ENCODE measurements around the gene NOX3. TPM values are rescaled to one million over a fixed set of nuclear protein-coding genes. Genes with fewer than 3 reads are reported as not detected.

Gene NOX3
- total RNA-seq, 6 donors from 2014 or later, result not detected

DNA sequence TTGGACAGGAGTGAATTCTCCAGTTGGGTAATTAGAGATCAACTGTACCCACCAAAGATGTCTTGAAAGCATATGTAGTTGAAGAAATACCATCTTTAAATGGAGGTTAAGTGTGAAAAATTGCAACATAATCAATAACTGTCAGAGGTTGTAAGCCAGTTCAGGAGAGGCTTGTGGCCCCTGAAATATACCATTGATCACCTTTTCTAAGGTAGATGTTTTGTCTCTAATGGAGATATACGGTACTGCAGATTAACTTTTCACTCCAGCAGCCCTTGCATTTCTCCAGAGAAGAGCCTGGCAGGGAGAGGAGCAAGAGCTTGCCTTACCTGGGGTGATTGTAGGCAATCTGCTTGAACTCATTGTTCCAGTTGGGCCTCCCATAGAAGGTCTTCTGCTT, 48.8 kb downstream of the NOX3 start:
- TF ChIP-seq POLR2A (IDR thresholded peaks at IDR 0.05) (no peak), POLR2AphosphoS5 (IDR thresholded peaks at IDR 0.05) (no peak), EP300 (IDR thresholded peaks at IDR 0.05) (no peak), CTCF (IDR thresholded peaks at IDR 0.05) (no peak)
- Histone ChIP-seq H3K27ac (no peak overlapping the region), H3K4me1 (no peaks in the 10 kb centered on the region), H3K9me3 (no peaks in the 10 kb centered on the region), H3K36me3 (no peaks in the 10 kb centered on the region), H3K4me3 (no peak overlapping the region), H3K27me3 (no peaks in the 10 kb centered on the region)
- 72 to 88% methylated on average over 1 of the region's 1 CpG for WGBS, 2 donors
- DNase-seq (no peak), ATAC-seq (ENCODE audit: low FRiP score in 2 of 2) (no peak)

DNA sequence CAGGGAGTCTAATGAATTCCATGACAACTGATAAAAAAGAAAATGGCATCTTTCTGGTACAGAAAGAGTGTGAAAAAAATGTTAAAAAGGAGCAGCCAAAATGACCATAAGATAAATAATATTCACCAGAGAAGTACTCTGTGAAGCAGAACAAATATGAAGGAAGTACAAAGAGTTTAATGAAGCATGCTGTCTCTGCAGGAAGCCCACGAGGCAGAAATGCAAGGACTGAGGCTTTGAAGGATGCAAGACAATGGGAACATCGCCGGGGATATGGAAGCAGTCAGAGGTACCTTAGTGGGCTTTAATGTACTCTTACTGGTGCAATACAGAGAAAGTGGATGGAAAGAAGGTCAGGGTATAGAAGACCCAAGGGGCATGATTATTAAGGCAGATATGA, 50.7 kb downstream of the NOX3 start:
- ATAC-seq (ENCODE audit: low FRiP score in 2 of 2) (no peak), DNase-seq (no peak)
- no peak overlapping the region for H3K27ac ChIP-seq
- WGBS, 2 donors, result 80 to 83% methylated on average over 3 of the region's 3 CpGs
- TF ChIP-seq EP300 (IDR thresholded peaks at IDR 0.05), result no peak
- no peak for TF ChIP-seq POLR2A (IDR thresholded peaks at IDR 0.05)
- no peak for TF ChIP-seq CTCF (IDR thresholded peaks at IDR 0.05)
- TF ChIP-seq POLR2AphosphoS5 (IDR thresholded peaks at IDR 0.05), result no peak
- H3K4me3 ChIP-seq, result no peak overlapping the region
- H3K4me1 ChIP-seq, result no peaks in the 10 kb centered on the region
- no peaks in the 10 kb centered on the region for H3K27me3 ChIP-seq
- H3K36me3 ChIP-seq, result no peaks in the 10 kb centered on the region
- no peaks in the 10 kb centered on the region for H3K9me3 ChIP-seq

- H3K9me3 ChIP-seq, result no peaks in the 10 kb centered on the region
- DNase-seq (no peak), ATAC-seq (ENCODE audit: low FRiP score in 2 of 2) (no peak)
- WGBS, 2 donors, result 48 to 51% methylated on average over 7 of the region's 7 CpGs
- TF ChIP-seq CTCF (IDR thresholded peaks at IDR 0.05), result no peak
- no peak for TF ChIP-seq POLR2AphosphoS5 (IDR thresholded peaks at IDR 0.05)
- TF ChIP-seq EP300 (IDR thresholded peaks at IDR 0.05), result no peak
- no peak for TF ChIP-seq POLR2A (IDR thresholded peaks at IDR 0.05)
- H3K4me1 ChIP-seq, result no peaks in the 10 kb centered on the region
- H3K27me3 ChIP-seq, result no peaks in the 10 kb centered on the region
- H3K36me3 ChIP-seq, result no peaks in the 10 kb centered on the region
- H3K4me3 ChIP-seq, result no peak overlapping the region
- H3K27ac ChIP-seq, result no peak overlapping the region
Observed at GRCh38 chr6:155402656-155403304, 52.9 kb downstream of the NOX3 start.

DNA sequence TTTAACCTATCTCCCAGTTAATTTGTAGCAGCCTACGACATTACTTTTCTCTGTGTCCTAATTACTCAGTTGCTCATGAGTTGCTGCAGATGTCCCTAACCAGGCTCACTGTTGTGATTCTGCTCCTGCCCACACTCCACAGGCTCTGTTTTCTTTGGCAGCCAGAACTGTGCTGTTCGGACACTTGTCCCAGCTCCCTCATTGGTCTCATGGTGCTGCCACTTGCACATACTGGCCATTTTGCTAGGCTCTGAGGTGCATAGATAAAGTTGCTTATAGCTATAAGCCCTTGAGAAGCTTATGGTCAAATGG, 55.0 kb downstream of the NOX3 start:
- DNase-seq, result no peak
- 75 to 80% methylated on average over 2 of the region's 2 CpGs for WGBS, 2 donors

More for the DNA sequence above, 55.0 kb downstream of the NOX3 start:
- TF ChIP-seq POLR2AphosphoS5 (IDR thresholded peaks at IDR 0.05) (no peak), CTCF (IDR thresholded peaks at IDR 0.05) (no peak), POLR2A (IDR thresholded peaks at IDR 0.05) (no peak), EP300 (IDR thresholded peaks at IDR 0.05) (no peak)
- H3K4me1 ChIP-seq, result no peaks in the 10 kb centered on the region
- H3K9me3 ChIP-seq, result no peaks in the 10 kb centered on the region
- no peak overlapping the region for H3K4me3 ChIP-seq
- no peaks in the 10 kb centered on the region for H3K27me3 ChIP-seq
- H3K36me3 ChIP-seq, result no peaks in the 10 kb centered on the region
- no peak for ATAC-seq (ENCODE audit: low FRiP score in 2 of 2)
- H3K27ac ChIP-seq, result no peak overlapping the region

All from upper lobe of left lung (tissue), 6 donors.